ENCODE data around the gene IFI27L1. TPM values are rescaled to one million over a fixed set of nuclear protein-coding genes. Genes with fewer than 3 reads are reported as not detected.

IFI27L1 gene
- polyA plus RNA-seq (2013, experiment 1 of 4) = 31.1 TPM
- polyA plus RNA-seq (2013, experiment 2 of 4) = 32.9 TPM
- polyA plus RNA-seq (2013, experiment 3 of 4) = 24.0 TPM
- 23.3 TPM for polyA plus RNA-seq (2013, experiment 4 of 4)

- Histone ChIP-seq H3K36me3 (ENCODE audit: control insufficient read depth, insufficient read depth, low read length) (peaks cover 15% of the 10 kb centered on the region), H3K4me1 (ENCODE audit: control insufficient read depth, insufficient read depth, low read length) (peaks cover 22% of the 10 kb centered on the region), H3K27me3 (ENCODE audit: control insufficient read depth, insufficient read depth, low read length, poor library complexity, severe bottlenecking) (no peaks in the 10 kb centered on the region), H3K9me3 (ENCODE audit: control insufficient read depth, low read length) (no peaks in the 10 kb centered on the region), H3K27ac (ENCODE audit: insufficient read depth, low read depth, low read length, poor library complexity, severe bottlenecking) (peak within 1 kb of the TSS; percentile 60), H3K4me3 (ENCODE audit: insufficient read depth, low read depth, low read length) (peak within 1 kb of the TSS; percentile 92)
- 0% methylated on average over 77 of the region's 77 CpGs for whole genome bisulfite sequencing, 2 experiments
These were observed at the start of gene IFI27L1, which contains the start of gene DDX24 for GRCh38 chr14:94080621-94081385. Gene IFI27L1, plus strand, starts transcription at chr14:94081310. Its CDS starts 15,628 bp downstream, at chr14:94096938. Gene DDX24, minus strand, starts transcription at chr14:94081202. Its CDS starts 1,460 bp downstream, at chr14:94079742.

- Histone ChIP-seq H3K27me3 (ENCODE audit: control insufficient read depth, insufficient read depth, low read length, poor library complexity, severe bottlenecking) (no peaks in the 10 kb centered on the region), H3K4me1 (ENCODE audit: control insufficient read depth, insufficient read depth, low read length) (peaks cover 17% of the 10 kb centered on the region), H3K9me3 (ENCODE audit: control insufficient read depth, low read length) (no peaks in the 10 kb centered on the region), H3K27ac (ENCODE audit: insufficient read depth, low read depth, low read length, poor library complexity, severe bottlenecking) (no peak overlapping the region), H3K36me3 (ENCODE audit: control insufficient read depth, insufficient read depth, low read length) (no peaks in the 10 kb centered on the region), H3K4me3 (ENCODE audit: insufficient read depth, low read depth, low read length) (no peak overlapping the region)
- WGBS, 2 experiments = 90 to 93% methylated on average over 7 of the region's 7 CpGs
These were observed 49.2 kb upstream of the IFI27L1 start for GRCh38 chr14:94031883-94032279.

- no peaks in the 10 kb centered on the region for H3K9me3 ChIP-seq (ENCODE audit: control insufficient read depth, low read length)
- H3K4me1 ChIP-seq (ENCODE audit: control insufficient read depth, insufficient read depth, low read length) = no peaks in the 10 kb centered on the region
- whole genome bisulfite sequencing, 2 experiments = 85 to 95% methylated on average over 3 of the region's 3 CpGs
- H3K27ac ChIP-seq (ENCODE audit: insufficient read depth, low read depth, low read length, poor library complexity, severe bottlenecking) = no peak overlapping the region
- H3K27me3 ChIP-seq (ENCODE audit: control insufficient read depth, insufficient read depth, low read length, poor library complexity, severe bottlenecking) = no peaks in the 10 kb centered on the region
- no peak overlapping the region for H3K4me3 ChIP-seq (ENCODE audit: insufficient read depth, low read depth, low read length)
- no peaks in the 10 kb centered on the region for H3K36me3 ChIP-seq (ENCODE audit: control insufficient read depth, insufficient read depth, low read length)
These were observed 46.2 kb upstream of the IFI27L1 start for GRCh38 chr14:94034886-94035285.

- Histone ChIP-seq H3K36me3 (ENCODE audit: control insufficient read depth, insufficient read depth, low read length) (no peaks in the 10 kb centered on the region), H3K4me1 (ENCODE audit: control insufficient read depth, insufficient read depth, low read length) (no peaks in the 10 kb centered on the region), H3K4me3 (ENCODE audit: insufficient read depth, low read depth, low read length) (no peak overlapping the region), H3K27ac (ENCODE audit: insufficient read depth, low read depth, low read length, poor library complexity, severe bottlenecking) (no peak overlapping the region), H3K9me3 (ENCODE audit: control insufficient read depth, low read length) (no peaks in the 10 kb centered on the region), H3K27me3 (ENCODE audit: control insufficient read depth, insufficient read depth, low read length, poor library complexity, severe bottlenecking) (no peaks in the 10 kb centered on the region)
- 48 to 53% methylated on average over 12 of the region's 12 CpGs for WGBS, 2 experiments
These were observed 44.6 kb upstream of the IFI27L1 start for GRCh38 chr14:94036313-94037167.

GRCh38 chr14:94037954-94038353 lies 43.2 kb upstream of the IFI27L1 start:
- Histone ChIP-seq H3K27me3 (ENCODE audit: control insufficient read depth, insufficient read depth, low read length, poor library complexity, severe bottlenecking) (no peaks in the 10 kb centered on the region), H3K27ac (ENCODE audit: insufficient read depth, low read depth, low read length, poor library complexity, severe bottlenecking) (no peak overlapping the region), H3K4me3 (ENCODE audit: insufficient read depth, low read depth, low read length) (no peak overlapping the region), H3K4me1 (ENCODE audit: control insufficient read depth, insufficient read depth, low read length) (no peaks in the 10 kb centered on the region), H3K36me3 (ENCODE audit: control insufficient read depth, insufficient read depth, low read length) (no peaks in the 10 kb centered on the region), H3K9me3 (ENCODE audit: control insufficient read depth, low read length) (no peaks in the 10 kb centered on the region)
- WGBS, 2 experiments = 95 to 96% methylated on average over 9 of the region's 9 CpGs

- no peaks in the 10 kb centered on the region for H3K4me1 ChIP-seq (ENCODE audit: control insufficient read depth, insufficient read depth, low read length)
- no peaks in the 10 kb centered on the region for H3K9me3 ChIP-seq (ENCODE audit: control insufficient read depth, low read length)
- WGBS, 2 experiments = 92 to 93% methylated on average over 6 of the region's 7 CpGs
- H3K36me3 ChIP-seq (ENCODE audit: control insufficient read depth, insufficient read depth, low read length) = no peaks in the 10 kb centered on the region
- no peak overlapping the region for H3K4me3 ChIP-seq (ENCODE audit: insufficient read depth, low read depth, low read length)
- H3K27me3 ChIP-seq (ENCODE audit: control insufficient read depth, insufficient read depth, low read length, poor library complexity, severe bottlenecking) = no peaks in the 10 kb centered on the region
- no peak overlapping the region for H3K27ac ChIP-seq (ENCODE audit: insufficient read depth, low read depth, low read length, poor library complexity, severe bottlenecking)
These were observed 42.6 kb upstream of the IFI27L1 start for GRCh38 chr14:94038510-94038909.

- no peaks in the 10 kb centered on the region for H3K27me3 ChIP-seq (ENCODE audit: control insufficient read depth, insufficient read depth, low read length, poor library complexity, severe bottlenecking)
- no peaks in the 10 kb centered on the region for H3K9me3 ChIP-seq (ENCODE audit: control insufficient read depth, low read length)
- WGBS, 2 experiments = 93 to 95% methylated on average over 11 of the region's 11 CpGs
- no peaks in the 10 kb centered on the region for H3K36me3 ChIP-seq (ENCODE audit: control insufficient read depth, insufficient read depth, low read length)
- no peak overlapping the region for H3K4me3 ChIP-seq (ENCODE audit: insufficient read depth, low read depth, low read length)
- H3K4me1 ChIP-seq (ENCODE audit: control insufficient read depth, insufficient read depth, low read length) = no peaks in the 10 kb centered on the region
- no peak overlapping the region for H3K27ac ChIP-seq (ENCODE audit: insufficient read depth, low read depth, low read length, poor library complexity, severe bottlenecking)
These were observed 42.0 kb upstream of the IFI27L1 start for GRCh38 chr14:94038921-94039629.

- Histone ChIP-seq H3K9me3 (ENCODE audit: control insufficient read depth, low read length) (no peaks in the 10 kb centered on the region), H3K36me3 (ENCODE audit: control insufficient read depth, insufficient read depth, low read length) (no peaks in the 10 kb centered on the region), H3K27ac (ENCODE audit: insufficient read depth, low read depth, low read length, poor library complexity, severe bottlenecking) (no peak overlapping the region), H3K4me3 (ENCODE audit: insufficient read depth, low read depth, low read length) (no peak overlapping the region), H3K4me1 (ENCODE audit: control insufficient read depth, insufficient read depth, low read length) (no peaks in the 10 kb centered on the region), H3K27me3 (ENCODE audit: control insufficient read depth, insufficient read depth, low read length, poor library complexity, severe bottlenecking) (no peaks in the 10 kb centered on the region)
- WGBS, 2 experiments = 59 to 72% methylated on average over 5 of the region's 5 CpGs
These were observed 40.9 kb upstream of the IFI27L1 start for GRCh38 chr14:94040247-94040646.

GRCh38 chr14:94040796-94041195 lies 40.3 kb upstream of the IFI27L1 start:
- Histone ChIP-seq H3K36me3 (ENCODE audit: control insufficient read depth, insufficient read depth, low read length) (no peaks in the 10 kb centered on the region), H3K4me3 (ENCODE audit: insufficient read depth, low read depth, low read length) (no peak overlapping the region), H3K27ac (ENCODE audit: insufficient read depth, low read depth, low read length, poor library complexity, severe bottlenecking) (no peak overlapping the region), H3K27me3 (ENCODE audit: control insufficient read depth, insufficient read depth, low read length, poor library complexity, severe bottlenecking) (no peaks in the 10 kb centered on the region), H3K9me3 (ENCODE audit: control insufficient read depth, low read length) (no peaks in the 10 kb centered on the region), H3K4me1 (ENCODE audit: control insufficient read depth, insufficient read depth, low read length) (no peaks in the 10 kb centered on the region)
- WGBS, 2 experiments = 91 to 93% methylated on average over 13 of the region's 13 CpGs
